Mesenchymal stem cell (in vitro differentiated cells and primary cell): ENCODE data around the gene HTR2B.
A peak's percentile ranks its signal among the peaks of the same experiment; 100 is the strongest.

Source experiments
- DNase-seq: peaks from one replicate; pipeline ENCODE4 v3.0.0-alpha.2; 2013
- H2AFZ ChIP-seq: one replicate; pipeline ENCODE4 v1.6.1; 2013; ENCODE audit warnings: low read depth, mild to moderate bottlenecking, control low read depth, inconsistent platforms, low read length, moderate library complexity
- H2AK5ac ChIP-seq: 2 replicates; pipeline ENCODE4 v1.6.1; 2013; ENCODE audit warnings: low read length, moderate library complexity, mild to moderate bottlenecking, inconsistent platforms; ENCODE audit not compliant: severe bottlenecking
- H2BK120ac ChIP-seq: one replicate; pipeline ENCODE4 v1.6.1; 2013; ENCODE audit warnings: low read depth, mild to moderate bottlenecking, inconsistent platforms, low read length, moderate library complexity
- H2BK12ac ChIP-seq, 2 experiments: one replicate each; pipeline ENCODE4 v1.6.1; 2013; ENCODE audit warnings: inconsistent platforms in 2 of 2, low read length in 2 of 2, mild to moderate bottlenecking in 2 of 2, moderate library complexity in 2 of 2, control low read depth in 1 of 2
- H2BK15ac ChIP-seq: one replicate; pipeline ENCODE4 v1.6.1; 2013; ENCODE audit warnings: mild to moderate bottlenecking, low read depth, inconsistent platforms; ENCODE audit not compliant: poor library complexity, severe bottlenecking
- H2BK5ac ChIP-seq: 2 replicates; pipeline ENCODE4 v1.6.1; 2013; ENCODE audit warnings: low read depth, mild to moderate bottlenecking, low read length, control low read depth, inconsistent platforms; ENCODE audit not compliant: poor library complexity, severe bottlenecking
- H3K14ac ChIP-seq, 2 experiments: one replicate each; pipeline ENCODE4 v1.6.1; 2013; ENCODE audit warnings: inconsistent platforms in 2 of 2, low read length in 2 of 2, control low read depth in 1 of 2, mild to moderate bottlenecking in 1 of 2, moderate library complexity in 1 of 2
- H3K18ac ChIP-seq, 2 experiments: one replicate each; pipeline ENCODE4 v1.6.1; 2013; ENCODE audit warnings: inconsistent platforms in 2 of 2, low read length in 2 of 2, control low read depth in 1 of 2, low read depth in 1 of 2, mild to moderate bottlenecking in 1 of 2
- H3K23ac ChIP-seq, 2 experiments: one replicate each; pipeline ENCODE4 v1.6.1; 2013; ENCODE audit warnings: inconsistent platforms in 2 of 2, low read length in 2 of 2, mild to moderate bottlenecking in 2 of 2, moderate library complexity in 2 of 2, control low read depth in 1 of 2
- H3K27ac ChIP-seq: 2 replicates; pipeline ENCODE4 v1.5.1; 2013; ENCODE audit warnings: mild to moderate bottlenecking, moderate library complexity, low read length, control low read depth, inconsistent platforms; ENCODE audit not compliant: poor library complexity, severe bottlenecking
- H3K27me3 ChIP-seq, 2 experiments: 2 replicates each; pipeline versions ENCODE4 v1.6.1 to v1.7.0; 2013; ENCODE audit warnings: low read length in 2 of 2, mild to moderate bottlenecking in 2 of 2, moderate library complexity in 2 of 2, control low read depth in 1 of 2, inconsistent platforms in 1 of 2; ENCODE audit not compliant: control insufficient read depth in 1 of 2, insufficient read depth in 1 of 2
- H3K36me3 ChIP-seq, 2 experiments: 2 replicates each; pipeline versions ENCODE4 v1.6.1 to v1.7.0; 2013; ENCODE audit warnings: low read length in 2 of 2, control low read depth in 1 of 2, inconsistent platforms in 1 of 2, low read depth in 1 of 2, mild to moderate bottlenecking in 1 of 2; ENCODE audit not compliant: insufficient read depth in 2 of 2, control insufficient read depth in 1 of 2
- H3K4ac ChIP-seq, 2 experiments: one replicate each; pipeline ENCODE4 v1.6.1; 2013; ENCODE audit warnings: inconsistent platforms in 2 of 2, low read length in 2 of 2, mild to moderate bottlenecking in 2 of 2, moderate library complexity in 2 of 2, control low read depth in 1 of 2, low read depth in 1 of 2
- H3K4me1 ChIP-seq: 2 replicates; pipeline ENCODE4 v1.6.1; 2013; ENCODE audit warnings: low read depth, low read length, control low read depth; ENCODE audit not compliant: control insufficient read depth, insufficient read depth
- H3K4me2 ChIP-seq: 2 replicates; pipeline ENCODE4 v1.6.1; 2013; ENCODE audit warnings: low read length, mild to moderate bottlenecking, inconsistent platforms; ENCODE audit not compliant: poor library complexity, severe bottlenecking
- H3K4me3 ChIP-seq, 2 experiments: 2 replicates each; pipeline versions ENCODE4 v1.5.1 to v1.7.0; 2013; ENCODE audit warnings: low read length in 2 of 2, mild to moderate bottlenecking in 2 of 2, control low read depth in 1 of 2, low read depth in 1 of 2; ENCODE audit not compliant: insufficient read depth in 1 of 2
- H3K79me1 ChIP-seq: replicated peaks from 2 replicates; pipeline ENCODE4 v1.6.1; 2013; ENCODE audit warnings: mild to moderate bottlenecking, control low read depth, low read length, inconsistent platforms; ENCODE audit not compliant: poor library complexity, severe bottlenecking
- H3K9ac ChIP-seq: 2 replicates; pipeline ENCODE4 v1.7.0; 2013; ENCODE audit warnings: mild to moderate bottlenecking, low read length, moderate library complexity
- H3K9me3 ChIP-seq: 2 replicates; pipeline ENCODE4 v1.7.0; 2013; ENCODE audit warnings: mild to moderate bottlenecking, low read length; ENCODE audit not compliant: control insufficient read depth
- H4K8ac ChIP-seq: one replicate; pipeline ENCODE4 v1.6.1; 2013; ENCODE audit warnings: inconsistent platforms, mild to moderate bottlenecking, low read length, moderate library complexity
- H4K91ac ChIP-seq: one replicate; pipeline ENCODE4 v1.6.1; 2013; ENCODE audit warnings: mild to moderate bottlenecking, low read length, inconsistent platforms
- WGBS: methylation state at CpG from one replicate; pipeline ENCODE4 v1.1.7; 2013; ENCODE audit warnings: mixed read lengths; 5-methylcytosine and 5-hydroxymethylcytosine counted together

HTR2B gene

DNA sequence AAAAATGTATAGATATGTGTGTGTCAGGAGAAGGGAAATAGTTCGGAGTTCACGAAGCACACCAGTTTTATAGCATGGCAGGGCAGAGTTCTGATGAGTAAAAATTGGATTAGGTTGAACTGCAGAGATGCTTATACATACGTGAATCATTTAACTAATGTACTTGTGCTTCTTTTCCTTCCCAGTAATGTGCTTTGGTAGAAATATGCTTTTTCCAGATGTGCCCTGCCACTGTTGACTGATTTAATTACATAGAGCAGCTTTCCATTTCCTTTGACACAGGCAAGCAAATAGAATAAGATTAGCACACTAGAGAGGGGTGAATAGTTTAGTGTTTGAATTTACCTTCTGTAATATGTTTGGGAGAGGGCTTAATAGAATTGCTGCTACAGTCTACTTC, 44.6 kb upstream of the HTR2B start:
- H3K9ac ChIP-seq = peak overlapping the region; percentile 66
- H3K4me1 ChIP-seq = no peaks in the 10 kb centered on the region
- H2BK12ac ChIP-seq = peak overlapping the region; percentile 46 to 76
- H3K4ac ChIP-seq = peak overlapping the region in 1 of 2 experiments; percentile 88
- no peak overlapping the region for H2BK15ac ChIP-seq
- H3K18ac ChIP-seq = peak overlapping the region; percentile 45 to 48
- H2BK5ac ChIP-seq = no peak overlapping the region
- no peak overlapping the region for H4K91ac ChIP-seq
- H3K23ac ChIP-seq = no peak overlapping the region
- DNase-seq = no peak
- no peak overlapping the region for H3K4me2 ChIP-seq
- no peak overlapping the region for H3K27ac ChIP-seq
- no peak overlapping the region for H2BK120ac ChIP-seq
- H4K8ac ChIP-seq = no peak overlapping the region
- WGBS = 94% methylated on average over 2 of the region's 3 CpGs
- H3K14ac ChIP-seq = no peak overlapping the region
- no peak overlapping the region for H3K4me3 ChIP-seq
- H2AK5ac ChIP-seq = peak overlapping the region; percentile 56
- peaks cover 14 to 73% of the 10 kb centered on the region in 2 experiments for H3K36me3 ChIP-seq
- no peaks in the 10 kb centered on the region for H3K9me3 ChIP-seq
- H3K27me3 ChIP-seq = no peaks in the 10 kb centered on the region
- H3K79me1 ChIP-seq = peaks cover 1% of the 10 kb centered on the region
- no peak overlapping the region for H2AFZ ChIP-seq

DNA sequence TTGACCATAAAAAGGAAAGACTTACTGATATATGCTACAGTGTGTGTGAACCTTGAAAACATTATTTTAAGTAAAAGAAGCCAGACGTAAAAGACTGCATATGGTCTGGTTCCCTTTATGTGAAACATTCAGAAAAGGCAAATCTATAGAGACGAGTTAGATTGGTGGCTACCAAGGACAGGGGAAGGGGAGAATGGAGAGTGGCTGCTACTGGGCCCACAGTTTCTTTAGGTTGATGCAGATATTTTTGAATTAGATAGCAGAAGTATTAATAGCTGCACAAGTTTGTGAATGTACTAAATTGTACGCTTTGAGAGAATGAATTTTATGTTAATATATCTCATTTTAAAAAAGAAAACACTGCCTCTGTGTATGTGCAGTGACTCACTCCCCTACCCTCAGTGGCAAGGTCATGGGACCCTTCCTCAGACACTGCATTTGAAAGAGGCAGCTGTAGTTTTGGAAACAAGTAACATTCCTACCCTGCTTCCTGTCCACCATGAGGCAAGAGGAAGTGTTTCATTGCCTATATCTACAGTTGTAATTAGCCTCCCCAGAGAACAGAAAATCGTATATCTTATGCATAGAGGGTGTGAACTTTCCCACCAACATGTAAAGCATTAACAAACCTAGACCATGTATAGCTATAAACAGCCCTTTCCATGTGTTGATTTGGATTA, 43.8 kb upstream of the HTR2B start:
- no peaks in the 10 kb centered on the region for H3K4me1 ChIP-seq
- no peaks in the 10 kb centered on the region for H3K9me3 ChIP-seq
- H4K8ac ChIP-seq = no peak overlapping the region
- H3K23ac ChIP-seq = no peak overlapping the region
- H2BK5ac ChIP-seq = no peak overlapping the region
- peak overlapping the region in 1 of 2 experiments; percentile 44 for H3K4ac ChIP-seq
- H3K27ac ChIP-seq = no peak overlapping the region
- peaks cover 1% of the 10 kb centered on the region for H3K79me1 ChIP-seq
- no peak for DNase-seq
- peak overlapping the region in 1 of 2 experiments; percentile 35 for H3K14ac ChIP-seq
- no peak overlapping the region for H2AFZ ChIP-seq
- H3K4me3 ChIP-seq = no peak overlapping the region
- H2BK15ac ChIP-seq = no peak overlapping the region
- no peak overlapping the region for H2AK5ac ChIP-seq
- H2BK120ac ChIP-seq = no peak overlapping the region
- H2BK12ac ChIP-seq = peak overlapping the region in 1 of 2 experiments; percentile 14
- no peak overlapping the region for H3K4me2 ChIP-seq
- H3K36me3 ChIP-seq = peaks cover 14 to 82% of the 10 kb centered on the region in 2 experiments
- peak overlapping the region; percentile 25 to 28 for H3K18ac ChIP-seq
- WGBS = 91% methylated on average over 2 of the region's 4 CpGs
- H3K9ac ChIP-seq = peak overlapping the region; percentile 66
- H4K91ac ChIP-seq = no peak overlapping the region
- no peaks in the 10 kb centered on the region for H3K27me3 ChIP-seq

DNA sequence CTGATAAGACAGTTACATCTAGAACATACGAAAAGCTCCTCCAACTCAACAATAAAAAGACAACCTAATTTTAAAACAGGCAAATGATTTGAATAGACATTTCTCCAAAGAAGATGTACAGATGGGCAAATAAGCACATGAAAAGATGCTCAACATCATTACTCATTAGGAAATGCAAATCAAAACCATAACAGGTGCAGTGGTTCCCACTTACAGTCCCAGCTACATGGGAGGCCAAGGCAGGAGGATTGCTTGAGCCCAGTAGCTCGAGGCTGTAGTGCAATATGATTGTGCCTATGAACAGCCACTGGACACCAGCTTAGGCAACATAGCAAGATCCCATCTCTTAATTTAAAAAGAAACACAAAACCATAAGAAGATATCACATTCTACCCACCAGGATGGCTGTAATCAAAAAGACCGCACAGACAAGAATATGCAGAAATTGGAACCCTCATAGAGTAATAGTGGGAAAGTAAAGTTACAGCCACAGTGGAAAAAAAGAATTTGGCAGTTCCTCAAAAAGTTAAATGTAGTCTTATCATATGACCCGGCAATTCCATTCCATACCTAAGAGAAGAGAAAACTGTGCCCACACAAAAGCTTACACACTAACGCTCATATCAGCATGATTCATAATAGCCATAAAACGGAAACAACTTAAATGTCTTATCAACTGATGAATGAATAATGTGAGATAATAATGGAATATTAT, 43.1 kb upstream of the HTR2B start:
- Histone ChIP-seq H3K4me3 (no peak overlapping the region), H2BK120ac (no peak overlapping the region), H3K18ac (peak overlapping the region in 1 of 2 experiments; percentile 78), H2BK5ac (no peak overlapping the region), H4K91ac (no peak overlapping the region), H2BK12ac (peak overlapping the region in 1 of 2 experiments; percentile 94), H3K9me3 (no peaks in the 10 kb centered on the region), H3K9ac (no peak overlapping the region), H3K36me3 (peaks cover 9 to 81% of the 10 kb centered on the region in 2 experiments), H3K4ac (peak overlapping the region in 1 of 2 experiments; percentile 87), H3K4me2 (no peak overlapping the region), H3K4me1 (no peaks in the 10 kb centered on the region), H3K23ac (no peak overlapping the region), H3K79me1 (peaks cover 1% of the 10 kb centered on the region), H2AK5ac (no peak overlapping the region), H3K27ac (no peak overlapping the region), H2AFZ (no peak overlapping the region), H3K14ac (peak overlapping the region in 1 of 2 experiments; percentile 39), H2BK15ac (no peak overlapping the region), H4K8ac (no peak overlapping the region), H3K27me3 (no peaks in the 10 kb centered on the region)
- WGBS = 97% methylated on average over 3 of the region's 6 CpGs
- no peak for DNase-seq

DNA sequence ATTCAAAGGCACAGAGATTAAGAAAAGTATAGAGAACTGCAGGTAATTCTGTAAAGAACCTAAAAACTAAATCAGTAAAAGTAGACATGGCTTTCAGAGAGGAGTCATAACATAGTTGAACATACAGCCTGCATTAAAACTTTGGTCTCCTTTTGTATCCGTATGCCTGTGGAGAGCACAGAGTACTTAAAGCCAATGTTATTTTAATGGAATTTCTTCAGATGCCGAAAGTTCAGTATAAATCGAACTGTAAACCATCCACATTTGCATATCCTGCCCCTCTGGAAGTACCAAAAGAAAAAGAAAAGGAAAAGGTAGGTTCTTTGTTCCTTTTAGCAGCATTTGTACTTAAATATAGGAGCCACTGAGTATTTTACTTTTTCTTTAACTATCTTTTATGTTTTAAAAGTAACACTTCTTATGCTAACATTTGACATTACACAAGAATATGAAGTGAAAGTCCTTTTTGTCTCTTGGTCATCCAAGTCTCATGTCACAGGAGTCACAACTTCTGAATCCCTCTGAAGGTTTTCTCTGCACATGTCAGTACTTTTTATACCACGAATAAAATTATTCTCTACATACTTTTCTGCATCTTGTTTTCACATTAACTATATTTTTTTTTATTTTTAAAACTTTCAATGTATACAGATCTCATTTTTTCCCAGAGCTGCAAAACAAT, 38.7 kb upstream of the HTR2B start:
- H3K27ac ChIP-seq = peak overlapping the region; percentile 85
- no peak overlapping the region for H3K14ac ChIP-seq
- no peak overlapping the region for H4K8ac ChIP-seq
- H2BK15ac ChIP-seq = no peak overlapping the region
- no peaks in the 10 kb centered on the region for H3K27me3 ChIP-seq
- DNase-seq = no peak
- 63% methylated on average over 2 of the region's 4 CpGs for WGBS
- no peak overlapping the region for H3K23ac ChIP-seq
- H3K36me3 ChIP-seq = peaks cover 3 to 56% of the 10 kb centered on the region in 2 experiments
- H3K4me3 ChIP-seq = no peak overlapping the region
- no peaks in the 10 kb centered on the region for H3K79me1 ChIP-seq
- peak overlapping the region in 1 of 2 experiments; percentile 22 for H3K4ac ChIP-seq
- H2BK5ac ChIP-seq = no peak overlapping the region
- no peak overlapping the region for H2BK120ac ChIP-seq
- H4K91ac ChIP-seq = no peak overlapping the region
- no peak overlapping the region for H3K4me2 ChIP-seq
- no peaks in the 10 kb centered on the region for H3K9me3 ChIP-seq
- peak overlapping the region in 1 of 2 experiments; percentile 96 for H3K18ac ChIP-seq
- no peak overlapping the region for H2BK12ac ChIP-seq
- H3K4me1 ChIP-seq = peaks cover 11% of the 10 kb centered on the region
- peak overlapping the region; percentile 55 for H3K9ac ChIP-seq
- peak overlapping the region; percentile 17 for H2AK5ac ChIP-seq
- H2AFZ ChIP-seq = no peak overlapping the region
